Stimulated activated CD4-positive, alpha-beta T cell treated with anti-CD3 and anti-CD28 coated beads, Interleukin-12 subunit alpha, Interleukin-12 subunit beta, amount 100 ng/mL, for 24 hours (primary cell): ENCODE measurements around the gene ORMDL1.

Experiments
- DNase-seq, 2 experiments: peaks; one replicate each; pipeline ENCODE4 v3.0.0-alpha.2; 2020; ENCODE audit warnings: low read depth in 2 of 2

Gene ORMDL1, protein sequence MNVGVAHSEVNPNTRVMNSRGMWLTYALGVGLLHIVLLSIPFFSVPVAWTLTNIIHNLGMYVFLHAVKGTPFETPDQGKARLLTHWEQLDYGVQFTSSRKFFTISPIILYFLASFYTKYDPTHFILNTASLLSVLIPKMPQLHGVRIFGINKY

DNA sequence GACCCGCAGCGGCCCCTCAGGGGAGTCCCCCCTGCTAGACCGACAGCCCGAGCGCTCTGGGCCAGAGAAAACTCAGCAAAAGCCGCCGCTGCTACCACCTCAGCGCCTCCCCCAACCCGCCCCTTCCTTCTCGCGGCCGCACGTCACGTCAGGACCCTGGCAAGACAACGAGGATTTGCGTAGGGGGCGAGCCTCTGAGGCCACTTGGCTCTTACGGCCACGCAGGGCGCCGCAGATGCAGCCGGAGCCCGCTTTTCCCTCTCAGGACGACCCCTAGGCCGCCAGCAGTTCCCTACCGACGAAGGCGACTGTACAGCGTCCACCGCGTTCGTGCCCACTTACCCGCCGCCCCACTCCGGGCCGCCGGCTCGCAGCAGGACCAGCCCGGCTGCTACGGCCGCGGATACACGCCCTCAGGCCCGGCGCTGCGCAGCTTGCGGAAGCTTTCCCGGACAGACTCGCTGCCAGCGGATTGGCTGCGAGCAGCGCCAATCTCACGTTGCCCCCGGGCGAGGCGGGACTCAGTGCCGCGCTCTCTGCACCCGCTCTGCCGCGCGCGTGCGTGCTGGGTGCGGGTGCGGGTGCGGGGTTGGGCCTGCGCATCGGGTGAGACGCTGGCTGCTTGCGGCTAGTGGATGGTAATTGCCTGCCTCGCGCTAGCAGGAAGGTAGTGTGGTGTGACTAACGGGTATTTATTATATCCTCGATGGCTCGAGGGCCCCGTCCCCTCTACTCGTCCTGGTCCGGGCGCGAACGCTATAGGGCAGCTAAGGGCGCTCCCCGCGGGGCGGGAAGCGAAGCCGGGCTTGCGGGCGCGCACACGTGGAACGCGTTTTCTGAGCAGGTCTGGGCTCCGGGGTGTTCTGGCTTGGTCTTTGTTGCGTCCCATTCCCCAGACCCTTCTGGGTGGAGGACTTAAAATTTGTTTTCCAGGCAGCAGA, at the start of gene ORMDL1, which contains the start of gene PMS1:
Gene ORMDL1 (minus strand): TSS at position 413 of the 941 bp plus-strand sequence. CDS start 1,744 bp downstream, outside the sequence.
Gene PMS1 (plus strand): TSS at position 524 of the 941 bp plus-strand sequence. CDS start 7,360 bp downstream, outside the sequence.
- peak; percentile 87 to 88 for DNase-seq

DNA sequence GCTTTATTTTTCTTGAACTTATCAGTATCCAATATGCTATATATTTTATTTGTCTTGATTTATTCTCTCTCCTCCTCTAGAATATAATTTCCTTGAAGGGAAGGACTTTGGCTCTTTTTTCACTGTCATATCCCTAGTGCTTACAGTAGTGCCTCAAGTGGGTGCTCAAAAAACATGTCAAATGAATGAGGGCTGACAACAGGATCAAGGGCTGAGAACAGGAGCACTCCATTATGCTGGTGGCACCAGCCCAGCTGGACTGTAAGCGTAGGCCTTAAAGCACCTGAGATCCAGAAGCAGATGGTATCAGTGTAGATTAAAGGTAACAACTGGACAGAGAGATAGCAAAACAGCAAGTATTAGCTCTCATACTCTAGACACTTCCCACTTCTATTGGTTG, 46.4 kb upstream of the ORMDL1 start:
- DNase-seq: no peak

- no peak for DNase-seq
These were observed 45.1 kb upstream of the ORMDL1 start for GRCh38 chr2:189829102-189829833.

- no peak for DNase-seq
These were observed 41.9 kb upstream of the ORMDL1 start for GRCh38 chr2:189826039-189826438.

DNA sequence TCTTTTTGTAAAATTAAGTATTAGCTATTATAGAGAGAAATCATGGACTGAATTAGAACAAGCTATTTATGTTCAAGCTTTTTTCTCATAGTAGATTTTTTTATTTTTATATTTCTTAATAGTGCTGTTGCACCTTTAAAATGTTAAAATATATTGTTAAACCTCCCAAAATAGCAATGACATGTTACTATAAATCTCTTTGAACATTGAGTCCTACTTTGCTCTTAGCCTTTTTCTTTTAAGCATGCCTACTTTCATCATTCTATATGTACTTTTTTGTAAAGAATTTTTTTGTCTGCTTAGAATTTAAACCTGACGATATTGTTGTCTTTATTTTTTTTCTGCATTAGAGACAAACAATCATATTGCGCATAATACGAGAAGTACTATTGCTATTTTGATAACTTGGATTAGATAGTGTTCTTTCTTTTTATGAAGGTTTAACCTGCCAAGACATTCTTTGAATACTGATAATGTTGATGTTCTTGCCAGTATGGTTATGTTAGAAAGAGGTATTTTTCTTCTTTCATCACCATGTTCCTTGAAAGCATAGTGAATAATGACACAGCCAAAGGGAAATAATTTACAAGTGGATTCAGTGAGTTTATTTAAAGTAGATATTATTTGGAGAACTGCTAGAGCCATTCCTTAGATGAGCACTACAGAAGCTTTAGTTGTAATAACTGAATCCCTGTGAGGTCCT, 40.7 kb upstream of the ORMDL1 start:
- no peak for DNase-seq

GRCh38 chr2:189821953-189822748, 38.0 kb upstream of the ORMDL1 start:
- no peak for DNase-seq

DNA sequence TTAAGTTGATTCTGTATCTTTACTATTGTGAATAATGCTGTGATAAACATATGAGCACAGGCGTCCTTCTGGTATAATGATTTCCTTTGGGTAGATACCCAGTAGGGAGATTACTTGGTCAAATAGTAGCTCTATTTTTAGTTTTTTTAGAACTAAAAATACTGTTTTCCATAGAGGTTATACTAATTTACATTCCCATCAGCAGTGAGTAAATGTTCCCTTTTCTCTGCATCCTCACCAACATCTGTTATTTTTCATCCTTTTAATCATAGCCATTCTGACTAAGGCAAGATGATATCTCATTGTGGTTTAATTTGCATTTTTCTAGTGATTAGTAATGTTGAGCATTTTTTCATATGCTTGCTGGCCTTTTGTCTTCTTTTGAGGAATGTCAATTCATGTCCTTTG, 35.2 kb upstream of the ORMDL1 start:
- no peak for DNase-seq

GRCh38 chr2:189818249-189819038, 34.3 kb upstream of the ORMDL1 start:
- DNase-seq: no peak

DNA sequence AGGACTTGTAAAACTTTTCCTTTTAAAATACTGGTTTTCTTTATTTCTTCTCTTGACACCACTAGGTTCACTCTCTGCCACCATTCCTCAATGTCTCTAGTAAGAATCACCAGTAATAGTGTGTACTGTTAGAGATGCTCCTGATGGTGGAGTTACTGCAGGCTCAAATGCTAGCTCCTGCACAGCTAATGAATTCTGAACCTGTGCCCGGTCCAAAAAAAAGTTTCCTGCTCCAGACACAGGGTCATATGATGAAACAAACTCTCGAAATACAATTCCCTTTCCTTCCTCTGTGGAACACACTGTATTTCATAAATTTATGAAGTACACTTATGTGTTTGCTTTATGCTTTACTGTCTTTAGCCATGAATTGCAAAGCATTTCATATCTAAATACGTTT, 19.3 kb upstream of the ORMDL1 start:
- no peak for DNase-seq

DNA sequence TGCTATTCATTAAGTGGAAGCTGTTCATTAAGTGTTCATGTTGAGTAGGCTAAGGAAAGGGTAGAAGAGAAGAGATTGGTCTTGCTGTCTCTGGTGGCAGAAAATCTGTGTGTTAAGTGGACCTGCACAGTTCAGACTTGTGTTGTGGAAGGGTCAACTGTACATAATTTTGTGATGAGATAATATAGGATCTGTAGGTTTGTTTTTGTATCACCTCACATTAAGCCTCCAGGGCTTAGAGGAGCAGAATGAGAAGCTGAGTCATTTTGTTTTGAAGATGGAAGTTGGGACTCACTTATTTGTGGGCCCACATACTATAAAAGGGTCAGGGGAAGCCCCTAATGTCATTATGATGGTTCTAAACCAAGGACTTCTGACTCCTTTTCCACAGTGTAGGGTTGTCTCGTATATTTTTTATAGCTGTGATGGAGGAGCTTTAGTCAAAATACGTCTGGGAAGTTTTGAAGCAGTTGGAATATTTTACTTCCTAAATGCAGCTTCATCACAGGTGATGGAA, 18.3 kb upstream of the ORMDL1 start:
- no peak for DNase-seq

- DNase-seq: no peak
These were observed 15.4 kb upstream of the ORMDL1 start for GRCh38 chr2:189799531-189799930.

GRCh38 chr2:189799030-189799331, 14.8 kb upstream of the ORMDL1 start:
- DNase-seq: no peak

GRCh38 chr2:189798312-189799029, 14.3 kb upstream of the ORMDL1 start:
- no peak for DNase-seq

DNA sequence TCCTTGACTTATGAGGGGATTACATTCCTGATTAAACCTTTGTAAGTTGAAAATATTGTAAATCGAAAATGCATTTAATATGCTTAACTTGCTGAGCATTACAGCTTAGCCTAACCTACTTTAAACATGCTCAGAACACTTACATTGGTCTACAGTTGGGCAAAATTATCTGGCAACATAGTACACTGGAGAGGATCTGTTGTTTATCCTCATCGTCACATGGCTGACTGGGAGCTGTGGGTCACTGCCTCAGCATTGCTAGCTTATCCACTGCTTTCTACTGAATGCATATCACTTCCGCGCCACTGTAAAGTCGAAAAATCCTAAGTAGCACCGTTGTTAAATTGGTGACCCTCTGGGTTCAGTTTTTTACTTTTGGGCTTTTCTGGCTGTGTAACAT, 13.8 kb upstream of the ORMDL1 start:
- DNase-seq: no peak

DNA sequence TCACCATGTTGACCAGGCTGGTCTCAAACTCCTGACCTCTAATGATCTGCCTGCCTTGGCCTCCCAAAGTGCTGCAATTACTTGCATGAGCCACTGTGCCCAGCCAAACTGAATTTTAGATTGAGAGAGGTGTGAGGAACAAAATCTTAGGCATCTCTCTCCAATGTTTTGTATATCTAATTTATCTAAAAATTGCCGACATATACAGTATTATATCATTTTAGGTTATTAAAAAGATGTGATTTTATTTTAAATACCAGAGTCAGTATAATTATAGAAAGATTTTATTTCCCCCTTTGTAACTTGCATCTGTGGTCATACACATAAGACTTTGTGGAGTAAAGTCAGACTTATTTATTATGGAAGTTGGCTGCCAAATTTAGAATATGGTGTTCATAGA, 10.2 kb upstream of the ORMDL1 start:
- no peak for DNase-seq

DNA sequence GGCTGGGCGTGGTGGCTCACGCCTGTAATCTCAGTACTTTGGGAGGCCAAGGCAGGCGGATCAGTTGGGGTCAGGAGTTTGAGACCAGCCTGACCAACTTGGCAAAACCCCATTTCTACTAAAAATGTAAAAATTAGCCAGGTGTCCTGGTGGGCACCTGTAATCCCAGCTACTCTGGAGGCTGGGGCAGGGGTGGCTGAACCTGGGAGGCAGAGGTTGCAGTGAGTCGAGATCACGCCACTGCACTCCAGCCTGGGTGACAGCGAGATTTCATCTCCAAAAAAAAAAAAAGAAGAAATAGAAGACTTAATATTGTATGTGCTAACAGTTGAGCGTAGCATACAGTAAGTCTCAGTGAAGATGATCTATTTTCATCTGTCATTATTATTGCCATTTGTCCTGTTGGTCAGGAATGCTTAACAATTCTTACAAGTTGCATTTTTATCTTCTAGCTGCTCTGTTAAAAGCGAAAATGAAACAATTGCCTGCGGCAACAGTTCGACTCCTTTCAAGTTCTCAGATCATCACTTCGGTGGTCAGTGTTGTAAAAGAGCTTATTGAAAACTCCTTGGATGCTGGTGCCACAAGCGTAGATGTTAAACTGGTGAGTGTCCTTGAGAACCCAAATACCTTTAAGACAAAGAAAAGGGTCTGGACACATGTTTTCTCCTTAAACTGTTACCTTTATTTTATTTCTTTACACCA, 7.4 kb upstream of the ORMDL1 start:
- no peak for DNase-seq

- DNase-seq: no peak
These were observed 650 bp downstream of the ORMDL1 start for GRCh38 chr2:189783451-189783926.

- no peak for DNase-seq
These were observed 1.9 kb downstream of the ORMDL1 start for GRCh38 chr2:189782221-189782671.
